NT2/D1 (cell line): ENCODE data around the gene PFDN5.

Source experiments
- SUZ12 ChIP-seq: IDR thresholded peaks from 2 replicates; pipeline ENCODE4 v1.6.1; 2011; ENCODE audit not compliant: insufficient read length, insufficient read depth; ENCODE audit errors: extremely low read depth
- ZNF274 ChIP-seq: IDR thresholded peaks from 2 replicates; pipeline ENCODE4 v1.6.1; 2011; ENCODE audit warnings: mild to moderate bottlenecking, low read depth, low read length

DNA sequence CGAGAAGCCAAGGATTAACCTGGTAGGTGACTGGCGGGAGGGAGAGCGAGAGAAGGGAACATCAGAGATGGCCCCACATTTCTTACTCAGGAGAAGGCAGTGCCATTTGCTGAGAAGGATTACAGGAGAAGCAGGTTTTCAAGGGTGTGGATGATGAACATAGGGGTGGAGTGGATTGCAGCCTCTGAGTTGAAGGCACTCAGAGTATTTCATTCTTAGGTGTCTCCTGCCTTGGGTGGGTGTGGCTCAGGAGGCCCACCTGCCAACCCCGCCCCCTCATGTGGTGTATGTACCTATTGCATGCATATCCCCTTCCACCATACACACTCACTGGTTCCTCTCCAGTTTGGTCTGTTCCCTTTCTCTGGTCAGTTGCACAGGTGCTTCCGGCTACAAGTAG is 20.9 kb upstream of the PFDN5 start:
- TF ChIP-seq SUZ12 (no peak), ZNF274 (no peak)
